K562 (cell line): ENCODE measurements around the gene TERC. TPM values are rescaled to one million over a fixed set of nuclear protein-coding genes. Genes with fewer than 3 reads are reported as not detected.

Experiments used
- PPARD ChIP-seq: fragments of 250-450 bp; sonication (Bioruptor Pico); IDR thresholded peaks from 2 replicates; pipeline ENCODE4 v1.8.0; 2022; ENCODE audit warnings: inconsistent platforms, mild to moderate bottlenecking, moderate library complexity
- ZEB2 ChIP-seq: fragments of 450-650 bp; IDR thresholded peaks from 2 replicates; pipeline ENCODE4 v1.6.1; 2016
- ZKSCAN3 ChIP-seq: fragments of 250-450 bp; sonication (Bioruptor Pico); IDR thresholded peaks from 2 replicates; pipeline ENCODE4 v1.4.0; 2020
- ZNF184 ChIP-seq: sonication (generic); formaldehyde crosslinking; IDR thresholded peaks from 2 replicates; pipeline ENCODE4 v1.5.0; 2020; ENCODE audit warnings: missing genetic modification reagents
- polyA plus RNA-seq, 8 experiments: library from polyadenylated mRNA; depleted of rRNA in 4 of 8; stranded (reverse) in 5 of 8; unstranded in 3 of 8; fragments of >200 nt; fragmentation: Nextera tagmentation in 2 of 8; fragmentation: Illumina TruSeq in 1 of 8; extraction: Ambion mirVana in 2 of 8; extraction: Trizol in 1 of 8; gene quantifications; 2 replicates each; pipeline versions ENCODE4 v1.2.1 to v1.2.3, GENCODE V29; 2011 to 2014; ENCODE audit warnings: inconsistent platforms in 1 of 8, missing spikeins in 1 of 8
- total RNA-seq, 7 experiments: library from RNA; depleted of rRNA in 6 of 7; stranded (reverse); fragments of >200 nt in 6 of 7; fragmentation: Illumina TruSeq in 2 of 7; extraction: Trizol in 2 of 7; gene quantifications; 2 replicates each; pipeline versions ENCODE4 v1.2.1 to v1.2.3, GENCODE V29; 2011 to 2021; ENCODE audit warnings: low replicate concordance in 1 of 7
- TF ChIP-seq, protein P1 (sequence below), 2 experiments: IDR thresholded peaks in 1 of 2; conservative IDR thresholded peaks in 1 of 2; 2 replicates each; pipeline ENCODE4 v1.6.1; 2016; ENCODE audit warnings: low read depth in 2 of 2, mild to moderate bottlenecking in 1 of 2, missing compliant biosample characterization in 1 of 2, missing genetic modification characterization in 1 of 2, moderate library complexity in 1 of 2
- TF ChIP-seq, protein P2 (sequence below): sonication (generic); formaldehyde crosslinking; IDR thresholded peaks from 2 replicates; pipeline ENCODE4 v1.8.0; 2022; ENCODE audit warnings: missing genetic modification reagents, mild to moderate bottlenecking, borderline replicate concordance
- TF ChIP-seq, protein P3 (sequence below): fragments of 450-650 bp; IDR thresholded peaks from 2 replicates; pipeline ENCODE4 v1.6.1; 2016; ENCODE audit warnings: mild to moderate bottlenecking, moderate library complexity
- TF ChIP-seq, protein P4 (sequence below): fragments of 450-650 bp; IDR thresholded peaks from 2 replicates; pipeline ENCODE4 v1.7.0; 2016; ENCODE audit warnings: borderline replicate concordance

TERC gene
- total and polyA plus RNA-seq, 9 of the 15 experiments (the other 6 are each of a cell fraction or from before 2014, with no cell fraction given) = 0.77 to 234 (median 27.9) TPM; not detected in 3

DNA sequence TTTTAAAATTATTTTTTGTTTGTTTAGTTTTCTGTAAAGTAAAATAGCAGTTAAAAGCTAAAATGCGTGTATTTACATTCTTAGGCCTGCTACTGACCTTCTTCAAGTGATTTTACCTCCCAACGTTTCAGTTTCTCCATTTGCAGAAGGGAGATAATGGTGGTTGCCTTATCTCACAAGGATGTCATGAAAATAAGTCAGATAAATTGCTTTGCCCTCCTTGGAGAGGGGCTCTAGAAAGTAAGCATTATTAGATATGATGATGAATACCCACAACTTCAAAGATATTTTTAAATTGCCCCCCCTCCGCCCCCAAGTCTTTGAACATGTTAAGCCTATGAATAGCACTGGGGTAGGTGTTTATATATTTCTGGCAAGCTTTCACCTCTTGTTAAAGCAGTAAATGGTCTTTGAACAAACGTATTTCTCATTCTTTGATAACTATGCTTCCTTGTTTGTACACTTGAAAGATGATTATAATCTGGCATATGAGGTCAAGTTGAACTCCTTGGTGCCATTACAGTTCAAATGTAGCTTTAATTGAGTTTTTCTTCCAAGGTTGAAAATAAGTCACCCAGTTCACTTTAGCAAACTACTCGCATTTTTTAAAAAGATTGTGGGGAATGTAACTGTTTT is 6.4 kb downstream of the TERC start (continued):
- TF ChIP-seq, protein P1, sequence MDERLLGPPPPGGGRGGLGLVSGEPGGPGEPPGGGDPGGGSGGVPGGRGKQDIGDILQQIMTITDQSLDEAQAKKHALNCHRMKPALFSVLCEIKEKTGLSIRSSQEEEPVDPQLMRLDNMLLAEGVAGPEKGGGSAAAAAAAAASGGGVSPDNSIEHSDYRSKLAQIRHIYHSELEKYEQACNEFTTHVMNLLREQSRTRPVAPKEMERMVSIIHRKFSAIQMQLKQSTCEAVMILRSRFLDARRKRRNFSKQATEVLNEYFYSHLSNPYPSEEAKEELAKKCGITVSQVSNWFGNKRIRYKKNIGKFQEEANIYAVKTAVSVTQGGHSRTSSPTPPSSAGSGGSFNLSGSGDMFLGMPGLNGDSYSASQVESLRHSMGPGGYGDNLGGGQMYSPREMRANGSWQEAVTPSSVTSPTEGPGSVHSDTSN (CRISPR knock-in tag; IDR thresholded peaks at IDR 0.05; ENCODE audit: low read depth) = no peak
- TF ChIP-seq, protein P1 (tag; conservative IDR thresholded peaks at IDR 0.05; ENCODE audit: low read depth) = peak; percentile 57
- TF ChIP-seq, protein P2, sequence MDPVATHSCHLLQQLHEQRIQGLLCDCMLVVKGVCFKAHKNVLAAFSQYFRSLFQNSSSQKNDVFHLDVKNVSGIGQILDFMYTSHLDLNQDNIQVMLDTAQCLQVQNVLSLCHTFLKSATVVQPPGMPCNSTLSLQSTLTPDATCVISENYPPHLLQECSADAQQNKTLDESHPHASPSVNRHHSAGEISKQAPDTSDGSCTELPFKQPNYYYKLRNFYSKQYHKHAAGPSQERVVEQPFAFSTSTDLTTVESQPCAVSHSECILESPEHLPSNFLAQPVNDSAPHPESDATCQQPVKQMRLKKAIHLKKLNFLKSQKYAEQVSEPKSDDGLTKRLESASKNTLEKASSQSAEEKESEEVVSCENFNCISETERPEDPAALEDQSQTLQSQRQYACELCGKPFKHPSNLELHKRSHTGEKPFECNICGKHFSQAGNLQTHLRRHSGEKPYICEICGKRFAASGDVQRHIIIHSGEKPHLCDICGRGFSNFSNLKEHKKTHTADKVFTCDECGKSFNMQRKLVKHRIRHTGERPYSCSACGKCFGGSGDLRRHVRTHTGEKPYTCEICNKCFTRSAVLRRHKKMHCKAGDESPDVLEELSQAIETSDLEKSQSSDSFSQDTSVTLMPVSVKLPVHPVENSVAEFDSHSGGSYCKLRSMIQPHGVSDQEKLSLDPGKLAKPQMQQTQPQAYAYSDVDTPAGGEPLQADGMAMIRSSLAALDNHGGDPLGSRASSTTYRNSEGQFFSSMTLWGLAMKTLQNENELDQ (CRISPR knock-in tag) = no peak
- TF ChIP-seq, protein P3, sequence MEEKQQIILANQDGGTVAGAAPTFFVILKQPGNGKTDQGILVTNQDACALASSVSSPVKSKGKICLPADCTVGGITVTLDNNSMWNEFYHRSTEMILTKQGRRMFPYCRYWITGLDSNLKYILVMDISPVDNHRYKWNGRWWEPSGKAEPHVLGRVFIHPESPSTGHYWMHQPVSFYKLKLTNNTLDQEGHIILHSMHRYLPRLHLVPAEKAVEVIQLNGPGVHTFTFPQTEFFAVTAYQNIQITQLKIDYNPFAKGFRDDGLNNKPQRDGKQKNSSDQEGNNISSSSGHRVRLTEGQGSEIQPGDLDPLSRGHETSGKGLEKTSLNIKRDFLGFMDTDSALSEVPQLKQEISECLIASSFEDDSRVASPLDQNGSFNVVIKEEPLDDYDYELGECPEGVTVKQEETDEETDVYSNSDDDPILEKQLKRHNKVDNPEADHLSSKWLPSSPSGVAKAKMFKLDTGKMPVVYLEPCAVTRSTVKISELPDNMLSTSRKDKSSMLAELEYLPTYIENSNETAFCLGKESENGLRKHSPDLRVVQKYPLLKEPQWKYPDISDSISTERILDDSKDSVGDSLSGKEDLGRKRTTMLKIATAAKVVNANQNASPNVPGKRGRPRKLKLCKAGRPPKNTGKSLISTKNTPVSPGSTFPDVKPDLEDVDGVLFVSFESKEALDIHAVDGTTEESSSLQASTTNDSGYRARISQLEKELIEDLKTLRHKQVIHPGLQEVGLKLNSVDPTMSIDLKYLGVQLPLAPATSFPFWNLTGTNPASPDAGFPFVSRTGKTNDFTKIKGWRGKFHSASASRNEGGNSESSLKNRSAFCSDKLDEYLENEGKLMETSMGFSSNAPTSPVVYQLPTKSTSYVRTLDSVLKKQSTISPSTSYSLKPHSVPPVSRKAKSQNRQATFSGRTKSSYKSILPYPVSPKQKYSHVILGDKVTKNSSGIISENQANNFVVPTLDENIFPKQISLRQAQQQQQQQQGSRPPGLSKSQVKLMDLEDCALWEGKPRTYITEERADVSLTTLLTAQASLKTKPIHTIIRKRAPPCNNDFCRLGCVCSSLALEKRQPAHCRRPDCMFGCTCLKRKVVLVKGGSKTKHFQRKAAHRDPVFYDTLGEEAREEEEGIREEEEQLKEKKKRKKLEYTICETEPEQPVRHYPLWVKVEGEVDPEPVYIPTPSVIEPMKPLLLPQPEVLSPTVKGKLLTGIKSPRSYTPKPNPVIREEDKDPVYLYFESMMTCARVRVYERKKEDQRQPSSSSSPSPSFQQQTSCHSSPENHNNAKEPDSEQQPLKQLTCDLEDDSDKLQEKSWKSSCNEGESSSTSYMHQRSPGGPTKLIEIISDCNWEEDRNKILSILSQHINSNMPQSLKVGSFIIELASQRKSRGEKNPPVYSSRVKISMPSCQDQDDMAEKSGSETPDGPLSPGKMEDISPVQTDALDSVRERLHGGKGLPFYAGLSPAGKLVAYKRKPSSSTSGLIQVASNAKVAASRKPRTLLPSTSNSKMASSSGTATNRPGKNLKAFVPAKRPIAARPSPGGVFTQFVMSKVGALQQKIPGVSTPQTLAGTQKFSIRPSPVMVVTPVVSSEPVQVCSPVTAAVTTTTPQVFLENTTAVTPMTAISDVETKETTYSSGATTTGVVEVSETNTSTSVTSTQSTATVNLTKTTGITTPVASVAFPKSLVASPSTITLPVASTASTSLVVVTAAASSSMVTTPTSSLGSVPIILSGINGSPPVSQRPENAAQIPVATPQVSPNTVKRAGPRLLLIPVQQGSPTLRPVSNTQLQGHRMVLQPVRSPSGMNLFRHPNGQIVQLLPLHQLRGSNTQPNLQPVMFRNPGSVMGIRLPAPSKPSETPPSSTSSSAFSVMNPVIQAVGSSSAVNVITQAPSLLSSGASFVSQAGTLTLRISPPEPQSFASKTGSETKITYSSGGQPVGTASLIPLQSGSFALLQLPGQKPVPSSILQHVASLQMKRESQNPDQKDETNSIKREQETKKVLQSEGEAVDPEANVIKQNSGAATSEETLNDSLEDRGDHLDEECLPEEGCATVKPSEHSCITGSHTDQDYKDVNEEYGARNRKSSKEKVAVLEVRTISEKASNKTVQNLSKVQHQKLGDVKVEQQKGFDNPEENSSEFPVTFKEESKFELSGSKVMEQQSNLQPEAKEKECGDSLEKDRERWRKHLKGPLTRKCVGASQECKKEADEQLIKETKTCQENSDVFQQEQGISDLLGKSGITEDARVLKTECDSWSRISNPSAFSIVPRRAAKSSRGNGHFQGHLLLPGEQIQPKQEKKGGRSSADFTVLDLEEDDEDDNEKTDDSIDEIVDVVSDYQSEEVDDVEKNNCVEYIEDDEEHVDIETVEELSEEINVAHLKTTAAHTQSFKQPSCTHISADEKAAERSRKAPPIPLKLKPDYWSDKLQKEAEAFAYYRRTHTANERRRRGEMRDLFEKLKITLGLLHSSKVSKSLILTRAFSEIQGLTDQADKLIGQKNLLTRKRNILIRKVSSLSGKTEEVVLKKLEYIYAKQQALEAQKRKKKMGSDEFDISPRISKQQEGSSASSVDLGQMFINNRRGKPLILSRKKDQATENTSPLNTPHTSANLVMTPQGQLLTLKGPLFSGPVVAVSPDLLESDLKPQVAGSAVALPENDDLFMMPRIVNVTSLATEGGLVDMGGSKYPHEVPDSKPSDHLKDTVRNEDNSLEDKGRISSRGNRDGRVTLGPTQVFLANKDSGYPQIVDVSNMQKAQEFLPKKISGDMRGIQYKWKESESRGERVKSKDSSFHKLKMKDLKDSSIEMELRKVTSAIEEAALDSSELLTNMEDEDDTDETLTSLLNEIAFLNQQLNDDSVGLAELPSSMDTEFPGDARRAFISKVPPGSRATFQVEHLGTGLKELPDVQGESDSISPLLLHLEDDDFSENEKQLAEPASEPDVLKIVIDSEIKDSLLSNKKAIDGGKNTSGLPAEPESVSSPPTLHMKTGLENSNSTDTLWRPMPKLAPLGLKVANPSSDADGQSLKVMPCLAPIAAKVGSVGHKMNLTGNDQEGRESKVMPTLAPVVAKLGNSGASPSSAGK = no peak
- TF ChIP-seq ZNF184 (CRISPR knock-in tag) = no peak
- no peak for TF ChIP-seq ZKSCAN3
- no peak for TF ChIP-seq PPARD (CRISPR knock-in tag)
- TF ChIP-seq ZEB2 = no peak
- TF ChIP-seq, protein P4, sequence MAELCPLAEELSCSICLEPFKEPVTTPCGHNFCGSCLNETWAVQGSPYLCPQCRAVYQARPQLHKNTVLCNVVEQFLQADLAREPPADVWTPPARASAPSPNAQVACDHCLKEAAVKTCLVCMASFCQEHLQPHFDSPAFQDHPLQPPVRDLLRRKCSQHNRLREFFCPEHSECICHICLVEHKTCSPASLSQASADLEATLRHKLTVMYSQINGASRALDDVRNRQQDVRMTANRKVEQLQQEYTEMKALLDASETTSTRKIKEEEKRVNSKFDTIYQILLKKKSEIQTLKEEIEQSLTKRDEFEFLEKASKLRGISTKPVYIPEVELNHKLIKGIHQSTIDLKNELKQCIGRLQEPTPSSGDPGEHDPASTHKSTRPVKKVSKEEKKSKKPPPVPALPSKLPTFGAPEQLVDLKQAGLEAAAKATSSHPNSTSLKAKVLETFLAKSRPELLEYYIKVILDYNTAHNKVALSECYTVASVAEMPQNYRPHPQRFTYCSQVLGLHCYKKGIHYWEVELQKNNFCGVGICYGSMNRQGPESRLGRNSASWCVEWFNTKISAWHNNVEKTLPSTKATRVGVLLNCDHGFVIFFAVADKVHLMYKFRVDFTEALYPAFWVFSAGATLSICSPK = no peak
